DMS153 treated with DMSO at 0.1 percent for 48 hours (cell line): ENCODE results near the gene C2CD3.

Experiments
- DNase-seq: peaks from one replicate; lab custom pipeline; 2025; ENCODE audit not compliant: unreplicated experiment; lab: John Stamatoyannopoulos, UW

C2CD3 gene

DNA sequence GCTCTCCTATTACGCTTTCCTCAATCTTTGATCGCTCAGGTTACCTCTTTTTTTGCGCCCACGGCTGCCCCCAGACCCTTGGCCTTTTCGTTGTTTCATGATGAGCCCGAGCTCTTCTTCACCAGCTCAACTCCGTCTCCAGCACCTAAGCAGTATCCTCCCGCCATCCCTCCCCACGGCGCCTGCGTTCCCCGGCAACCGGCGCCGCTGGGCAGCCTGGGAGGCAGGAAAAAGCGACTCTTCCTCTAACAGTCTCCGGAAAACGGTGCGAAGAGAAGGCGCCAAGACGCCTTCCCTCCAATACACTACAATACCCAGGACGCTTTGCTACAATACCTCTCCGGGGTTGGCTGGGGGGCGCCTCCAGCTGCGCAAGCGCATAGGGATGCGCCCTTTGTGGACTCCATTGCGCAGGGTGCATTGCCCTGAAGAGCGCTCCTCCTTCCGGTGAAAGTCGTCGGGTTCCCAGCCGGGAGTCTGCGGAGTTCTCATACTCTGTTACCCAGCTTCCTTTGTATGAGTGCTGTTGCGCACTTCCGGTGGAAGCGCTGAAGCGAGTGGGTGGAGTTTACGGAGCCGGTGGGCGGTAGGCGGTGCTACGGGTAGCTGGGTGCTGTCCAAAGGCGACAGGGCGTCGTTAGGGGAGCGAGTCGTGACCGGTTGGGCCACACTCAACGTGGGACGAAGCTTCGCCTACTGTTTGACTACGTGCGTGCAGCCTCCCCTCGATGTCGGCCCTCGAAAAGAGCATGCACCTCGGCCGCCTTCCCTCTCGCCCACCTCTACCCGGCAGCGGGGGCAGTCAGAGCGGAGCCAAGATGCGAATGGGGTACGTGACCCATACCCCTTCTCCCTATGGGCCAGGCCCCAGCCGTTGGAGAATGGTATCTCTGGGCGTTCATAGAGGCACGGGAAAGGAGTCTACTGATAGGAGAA lies at the start of gene C2CD3, which contains the start of gene PPME1:
TSS of gene C2CD3 (minus strand) at position 309 of the 936 bp plus-strand sequence. CDS start at position 99, 210 bp downstream.
TSS of gene PPME1 (plus strand) at position 596 of the 936 bp plus-strand sequence. CDS start at position 729, 133 bp downstream.
- DNase-seq: peak; percentile 98

- no peak for DNase-seq
Measured at GRCh38 chr11:74220376-74220775, 49.6 kb upstream of the C2CD3 start.

- DNase-seq: no peak
Measured at GRCh38 chr11:74212533-74212932, 41.7 kb upstream of the C2CD3 start.

DNA sequence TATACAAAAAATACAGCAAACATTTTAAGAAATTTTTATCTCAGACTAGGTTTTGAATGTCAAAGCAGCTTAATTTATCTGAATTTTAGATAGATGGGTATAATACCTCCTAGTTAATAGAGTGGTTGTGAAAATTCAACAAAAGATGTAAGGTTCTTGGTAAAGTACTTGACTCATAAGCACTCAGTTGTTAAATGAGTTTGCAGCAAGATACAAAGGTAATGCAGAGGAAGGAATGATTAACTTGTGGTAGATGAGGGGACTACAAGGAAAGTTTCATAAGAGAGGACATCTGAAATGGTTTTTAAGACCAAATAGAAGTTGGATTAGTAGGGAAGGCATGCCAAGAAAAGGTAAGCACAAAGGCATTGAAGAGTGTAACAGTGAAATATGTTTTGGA lies 37.7 kb upstream of the C2CD3 start:
- DNase-seq: no peak

- no peak for DNase-seq
Measured at GRCh38 chr11:74206746-74207145, 35.9 kb upstream of the C2CD3 start.

DNA sequence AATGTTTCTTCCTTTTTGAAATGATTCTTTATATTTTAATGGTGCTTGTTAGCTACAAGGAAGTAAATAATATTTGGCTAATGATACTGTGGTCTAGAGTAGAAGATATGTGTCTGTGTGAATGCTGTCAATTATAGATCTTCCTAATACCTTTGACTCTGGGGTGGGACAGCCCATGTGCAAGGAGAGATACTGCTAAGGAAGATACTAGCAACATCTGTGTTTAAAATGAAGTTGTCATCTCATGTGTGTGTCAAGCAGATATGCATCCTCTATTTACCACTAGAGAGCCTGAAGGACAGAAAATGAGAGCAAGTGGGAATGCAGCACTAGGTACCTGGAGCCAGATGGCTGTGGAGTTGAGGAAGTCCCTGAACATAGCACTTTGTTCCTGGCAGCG lies 34.4 kb upstream of the C2CD3 start:
- DNase-seq: no peak

DNA sequence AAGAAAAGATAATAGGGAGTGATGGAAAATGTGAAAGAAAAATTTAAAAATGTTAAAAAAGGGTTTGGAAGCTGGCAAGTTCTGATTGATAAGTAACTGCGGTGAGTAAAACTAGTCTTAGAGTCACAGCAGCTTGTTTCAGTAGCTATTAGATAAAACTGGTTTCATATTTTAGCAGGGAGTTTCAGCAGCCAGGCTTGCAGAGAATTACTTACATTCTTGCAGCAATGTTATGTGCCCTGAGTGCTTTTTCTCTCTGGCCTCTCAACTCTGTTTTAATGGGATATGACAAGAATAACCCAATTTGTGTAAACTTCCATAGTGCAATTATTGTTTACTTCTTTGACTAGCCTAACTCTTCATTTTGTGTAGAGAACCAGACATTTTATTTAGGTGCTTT lies 33.9 kb upstream of the C2CD3 start:
- DNase-seq: no peak

- DNase-seq: no peak
Measured at GRCh38 chr11:74203966-74204365, 33.2 kb upstream of the C2CD3 start.

- DNase-seq: no peak
Measured at GRCh38 chr11:74196781-74197486, 26.1 kb upstream of the C2CD3 start.

- no peak for DNase-seq
Measured at GRCh38 chr11:74195828-74196227, 25.0 kb upstream of the C2CD3 start.

DNA sequence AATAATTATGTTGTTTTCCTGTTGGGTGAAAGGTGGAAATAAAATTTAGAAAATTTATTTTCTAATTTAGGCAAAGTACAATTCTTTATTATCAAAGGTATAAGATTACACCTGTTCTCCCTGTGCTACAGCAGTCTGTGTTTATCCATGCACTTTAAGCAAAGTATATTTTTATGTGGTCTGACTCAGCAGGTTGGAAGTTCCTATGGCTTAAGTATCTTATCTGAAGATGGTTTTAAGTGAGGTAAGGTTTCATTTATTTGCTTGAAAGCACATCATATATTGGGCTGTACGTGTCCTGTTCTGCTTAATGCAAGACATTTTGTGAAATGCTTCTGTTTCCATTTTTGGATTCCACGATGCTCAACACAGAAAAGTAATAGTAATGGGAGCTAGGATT lies 14.9 kb upstream of the C2CD3 start:
- DNase-seq: no peak

DNA sequence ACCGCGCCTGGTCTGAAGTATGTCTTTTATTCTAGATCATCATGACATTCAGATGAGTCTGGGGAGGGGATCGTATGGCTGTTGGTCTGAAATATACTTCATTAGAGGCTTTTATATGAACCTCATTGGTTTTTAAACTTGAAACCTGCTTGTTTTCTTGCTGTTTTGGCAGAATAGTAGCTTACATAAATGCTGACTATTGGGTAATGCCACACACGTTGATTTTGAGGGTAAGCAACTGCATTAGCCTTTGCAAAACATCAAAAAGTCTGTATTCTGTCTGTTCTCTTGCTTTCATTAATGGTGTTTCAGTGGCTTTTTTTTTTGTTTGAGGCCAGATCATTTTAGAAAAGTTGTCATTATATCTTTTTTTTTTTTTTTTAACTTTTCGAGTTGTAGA lies 14.5 kb upstream of the C2CD3 start:
- no peak for DNase-seq

DNA sequence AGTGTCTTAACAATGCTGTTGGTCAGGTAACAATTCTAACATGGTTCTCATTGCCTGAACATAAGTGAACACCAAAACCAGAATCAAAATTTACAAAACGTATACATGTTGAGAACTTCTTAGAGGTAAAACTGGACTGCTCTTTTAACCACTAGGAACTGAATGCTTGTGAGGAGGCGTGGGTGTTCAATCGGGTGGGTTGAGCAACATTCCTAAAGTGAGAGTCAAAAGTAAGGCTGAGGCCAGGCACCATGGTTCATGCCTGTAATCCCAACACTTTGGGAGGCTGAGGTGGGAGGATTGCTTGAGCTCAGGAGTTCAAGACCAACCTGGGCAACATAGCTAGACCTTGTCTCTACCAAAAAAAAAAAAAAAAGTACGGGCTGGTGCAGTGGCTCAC lies 11.8 kb upstream of the C2CD3 start:
- no peak for DNase-seq

DNA sequence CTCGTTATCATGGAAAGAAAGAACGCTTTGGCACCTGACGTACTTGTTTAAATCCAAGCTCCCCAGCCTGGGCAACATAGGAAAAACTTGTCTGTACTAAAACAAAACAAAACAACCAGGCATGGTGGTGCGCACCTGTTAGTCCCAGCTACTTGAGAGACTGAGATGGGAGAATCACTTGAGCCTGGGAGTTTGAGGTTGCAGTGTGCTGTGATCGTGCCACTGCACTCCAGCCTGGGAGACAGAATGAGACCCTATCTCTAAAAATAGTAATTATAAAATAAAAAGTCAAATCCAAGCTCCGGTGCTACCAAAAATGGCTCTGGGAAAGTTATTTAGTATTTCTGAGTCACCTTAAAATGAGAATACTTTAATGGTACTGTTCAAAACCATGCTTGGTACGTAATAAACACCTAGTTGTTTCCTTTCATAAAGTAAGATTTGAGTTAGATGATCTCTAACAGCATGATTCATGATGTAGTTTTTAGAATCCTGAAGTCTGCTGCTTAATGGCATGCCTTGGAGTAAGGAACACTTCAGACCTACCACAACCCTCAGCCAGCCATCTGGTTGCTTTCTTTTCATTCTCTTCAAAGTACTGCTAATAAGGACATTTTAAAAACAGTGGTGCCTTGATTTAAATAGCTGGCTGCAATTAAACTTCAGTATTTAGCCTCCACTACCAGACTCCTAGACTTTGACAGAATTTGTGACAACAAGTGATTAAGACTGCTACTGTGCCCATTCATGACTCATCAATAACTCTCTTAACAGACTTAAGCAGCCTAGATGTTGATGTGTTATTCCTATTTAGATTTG lies 8.6 kb upstream of the C2CD3 start:
- no peak for DNase-seq

- DNase-seq: no peak
Measured at GRCh38 chr11:74175920-74176319, 5.1 kb upstream of the C2CD3 start.

- no peak for DNase-seq
Measured at GRCh38 chr11:74171997-74172396, 1.2 kb upstream of the C2CD3 start.

- DNase-seq: no peak
Measured at GRCh38 chr11:74171630-74171968, 797 bp upstream of the C2CD3 start.

- no peak for DNase-seq
Measured at GRCh38 chr11:74169738-74170458, 904 bp downstream of the C2CD3 start.

- DNase-seq: no peak
Measured at GRCh38 chr11:74168838-74169237, 2.0 kb downstream of the C2CD3 start.

- DNase-seq: no peak
Measured at GRCh38 chr11:74162681-74163467, 7.9 kb downstream of the C2CD3 start.
